Breast epithelium (tissue), 4 donors: ENCODE data around the gene GNAI3. TPM values are rescaled to one million over a fixed set of nuclear protein-coding genes. Genes with fewer than 3 reads are reported as not detected.

Experiments
- DNase-seq, 2 donors: peaks; one replicate each; pipeline ENCODE4 v3.0.0-alpha.2; 2019; ENCODE audit warnings: low spot score in 2 of 2
- H3K27ac ChIP-seq, 2 donors: fragments of 200-600 bp; sonication (generic) in 1 of 2; one replicate each; pipeline ENCODE4 v1.5.1; 2016 to 2019; ENCODE audit warnings: mild to moderate bottlenecking in 1 of 2
- H3K27me3 ChIP-seq, 2 donors: fragments of 200-600 bp; sonication (generic) in 1 of 2; one replicate each; pipeline versions ENCODE4 v1.5.1 to v1.6.0; 2017 to 2019; ENCODE audit warnings: control low read depth in 1 of 2, mild to moderate bottlenecking in 1 of 2
- H3K36me3 ChIP-seq: fragments of 200-600 bp; one replicate; pipeline ENCODE4 v1.5.1; 2019
- H3K4me1 ChIP-seq, 2 donors: fragments of 200-600 bp; sonication (generic); one replicate each; pipeline ENCODE4 v1.5.1; 2016 to 2019; ENCODE audit warnings: control low read depth in 1 of 2
- H3K4me3 ChIP-seq, 3 donors: fragments of 200-600 bp; sonication (generic); 1 replicate in 2 of 3; 2 replicates in 1 of 3; pipeline ENCODE4 v1.5.1; 2016 to 2019; ENCODE audit warnings: mild to moderate bottlenecking in 3 of 3, moderate library complexity in 2 of 3
- H3K9me3 ChIP-seq, 2 donors: fragments of 200-600 bp; sonication (generic) in 1 of 2; one replicate each; pipeline ENCODE4 v1.5.1; 2016 to 2019; ENCODE audit warnings: control low read depth in 1 of 2
- POLR2A ChIP-seq: fragments of 450-650 bp; IDR thresholded peaks from one replicate; pipeline ENCODE4 v1.6.1; 2016; ENCODE audit warnings: antibody characterized with exemption, mild to moderate bottlenecking, moderate library complexity
- POLR2AphosphoS5 ChIP-seq, 3 donors: sonication (generic); formaldehyde crosslinking; IDR thresholded peaks; one replicate each; pipeline ENCODE4 v1.6.1; 2017; ENCODE audit warnings: antibody characterized with exemption in 3 of 3
- intact Hi-C: fragments of 100-400 bp; cut with DNase I; formaldehyde crosslinking; loops from one replicate; pipeline ENCODE4 v1.15.1; 2023; ENCODE audit warnings: low total_unique reads
- total RNA-seq, 3 donors: library from RNA; depleted of rRNA; stranded (reverse); fragments of >200 nt; gene quantifications; one replicate each; pipeline ENCODE4 v1.1.0, GENCODE V29; 2016
- TF ChIP-seq, protein P1 (sequence below), 3 donors: fragments of 450-650 bp; IDR thresholded peaks; one replicate each; pipeline ENCODE4 v1.5.1; 2016 to 2017; ENCODE audit warnings: antibody characterized with exemption in 3 of 3, mild to moderate bottlenecking in 3 of 3, moderate library complexity in 3 of 3

The GNAI3 gene
- total RNA-seq, 3 donors from 2014 or later, result 5.9 to 6.9 (median 6.2) TPM

DNA sequence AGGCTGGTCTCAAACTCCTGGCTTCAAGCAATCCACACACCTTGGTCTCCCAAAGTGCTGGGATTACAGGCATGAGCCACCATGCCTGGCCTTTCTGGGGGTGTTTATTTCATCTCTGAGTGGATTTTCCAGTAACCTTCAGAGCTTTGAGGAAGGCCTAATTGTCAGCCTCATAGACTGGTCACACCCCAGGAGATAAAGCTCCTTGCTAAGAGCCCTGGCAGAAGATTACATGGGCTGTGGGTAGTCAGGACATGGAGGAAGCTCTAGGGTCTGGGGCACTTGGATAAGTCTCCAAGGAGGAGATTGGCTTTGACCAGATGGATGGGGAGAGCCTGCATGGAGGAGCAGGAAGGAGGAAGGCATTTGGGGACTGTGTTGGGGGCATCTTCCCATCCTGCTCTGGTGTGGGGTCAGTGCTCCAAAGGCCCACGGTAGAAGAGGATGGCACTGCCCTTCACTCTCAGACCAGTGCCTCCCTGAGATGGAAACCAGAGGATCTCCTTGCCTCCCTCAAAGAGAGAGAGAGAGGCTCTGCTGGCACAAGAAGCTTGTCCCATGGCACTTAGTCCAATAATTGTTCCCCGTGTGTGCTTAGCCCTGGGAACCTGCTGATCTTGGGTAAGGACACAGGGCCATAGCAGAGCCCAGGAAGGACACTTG is 92.8 kb downstream of the GNAI3 start:
- TF ChIP-seq, protein P1, sequence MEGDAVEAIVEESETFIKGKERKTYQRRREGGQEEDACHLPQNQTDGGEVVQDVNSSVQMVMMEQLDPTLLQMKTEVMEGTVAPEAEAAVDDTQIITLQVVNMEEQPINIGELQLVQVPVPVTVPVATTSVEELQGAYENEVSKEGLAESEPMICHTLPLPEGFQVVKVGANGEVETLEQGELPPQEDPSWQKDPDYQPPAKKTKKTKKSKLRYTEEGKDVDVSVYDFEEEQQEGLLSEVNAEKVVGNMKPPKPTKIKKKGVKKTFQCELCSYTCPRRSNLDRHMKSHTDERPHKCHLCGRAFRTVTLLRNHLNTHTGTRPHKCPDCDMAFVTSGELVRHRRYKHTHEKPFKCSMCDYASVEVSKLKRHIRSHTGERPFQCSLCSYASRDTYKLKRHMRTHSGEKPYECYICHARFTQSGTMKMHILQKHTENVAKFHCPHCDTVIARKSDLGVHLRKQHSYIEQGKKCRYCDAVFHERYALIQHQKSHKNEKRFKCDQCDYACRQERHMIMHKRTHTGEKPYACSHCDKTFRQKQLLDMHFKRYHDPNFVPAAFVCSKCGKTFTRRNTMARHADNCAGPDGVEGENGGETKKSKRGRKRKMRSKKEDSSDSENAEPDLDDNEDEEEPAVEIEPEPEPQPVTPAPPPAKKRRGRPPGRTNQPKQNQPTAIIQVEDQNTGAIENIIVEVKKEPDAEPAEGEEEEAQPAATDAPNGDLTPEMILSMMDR (IDR thresholded peaks at IDR 0.05), result no peak
- TF ChIP-seq POLR2AphosphoS5 (IDR thresholded peaks at IDR 0.05), result no peak
- no peak for TF ChIP-seq POLR2A
- no peaks in the 10 kb centered on the region for H3K27me3 ChIP-seq
- H3K4me3 ChIP-seq, result no peak overlapping the region
- intact Hi-C loops, result no loop called here
- no peaks in the 10 kb centered on the region for H3K9me3 ChIP-seq
- DNase-seq, result no peak
- no peaks in the 10 kb centered on the region for H3K4me1 ChIP-seq
- H3K27ac ChIP-seq, result no peak overlapping the region
- H3K36me3 ChIP-seq, result no peaks in the 10 kb centered on the region

DNA sequence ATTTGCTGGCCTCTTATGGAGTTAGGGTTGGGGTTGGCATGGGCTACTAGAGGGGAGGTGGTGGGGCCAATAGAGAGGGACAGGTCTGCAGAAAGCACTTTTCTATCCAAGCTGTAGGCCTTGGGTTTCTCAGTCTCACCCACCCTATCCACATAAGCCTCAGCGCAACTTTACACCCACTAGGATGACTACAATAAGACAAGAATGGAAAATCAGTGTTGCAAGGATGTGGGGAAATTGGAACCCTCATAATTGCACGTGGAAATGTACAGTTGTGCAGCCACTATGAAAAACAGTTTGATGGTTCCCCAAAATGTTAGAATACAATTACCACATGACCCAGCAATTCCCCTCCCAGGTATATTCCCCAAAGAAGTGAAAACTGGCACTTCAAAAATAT is 93.4 kb downstream of the GNAI3 start:
- DNase-seq, result no peak
- no peak overlapping the region for H3K27ac ChIP-seq
- H3K4me3 ChIP-seq, result no peak overlapping the region
- no peaks in the 10 kb centered on the region for H3K27me3 ChIP-seq
- no peaks in the 10 kb centered on the region for H3K9me3 ChIP-seq
- intact Hi-C loops, result no loop called here
- no peaks in the 10 kb centered on the region for H3K4me1 ChIP-seq
- no peak for TF ChIP-seq POLR2AphosphoS5 (IDR thresholded peaks at IDR 0.05)
- TF ChIP-seq, protein P1 (IDR thresholded peaks at IDR 0.05), result no peak
- no peak for TF ChIP-seq POLR2A
- H3K36me3 ChIP-seq, result no peaks in the 10 kb centered on the region

DNA sequence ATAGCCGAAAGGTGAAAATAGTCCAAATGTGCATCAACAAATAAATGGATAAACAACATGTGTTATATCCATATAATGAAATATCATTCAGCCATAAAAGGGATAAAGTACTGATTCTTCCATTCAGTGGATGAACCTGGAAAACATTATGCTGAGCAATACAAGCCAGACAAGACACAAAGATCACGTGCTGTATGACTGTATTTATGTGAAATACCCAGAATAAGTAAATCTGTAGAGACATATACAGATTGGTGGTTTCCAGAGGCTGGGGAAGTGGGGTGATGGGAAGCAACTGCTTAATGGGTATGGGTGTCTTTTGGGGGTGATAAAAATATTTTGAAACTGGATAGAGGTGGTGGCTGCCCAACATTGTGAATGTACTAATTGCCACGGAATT is 94.2 kb downstream of the GNAI3 start:
- H3K27ac ChIP-seq, result no peak overlapping the region
- H3K27me3 ChIP-seq, result no peaks in the 10 kb centered on the region
- DNase-seq, result no peak
- H3K36me3 ChIP-seq, result no peaks in the 10 kb centered on the region
- TF ChIP-seq POLR2AphosphoS5 (IDR thresholded peaks at IDR 0.05) (no peak), POLR2A (no peak)
- TF ChIP-seq, protein P1 (IDR thresholded peaks at IDR 0.05), result no peak
- no peak overlapping the region for H3K4me3 ChIP-seq
- intact Hi-C loops, result no loop called here
- H3K9me3 ChIP-seq, result no peaks in the 10 kb centered on the region
- H3K4me1 ChIP-seq, result no peaks in the 10 kb centered on the region

DNA sequence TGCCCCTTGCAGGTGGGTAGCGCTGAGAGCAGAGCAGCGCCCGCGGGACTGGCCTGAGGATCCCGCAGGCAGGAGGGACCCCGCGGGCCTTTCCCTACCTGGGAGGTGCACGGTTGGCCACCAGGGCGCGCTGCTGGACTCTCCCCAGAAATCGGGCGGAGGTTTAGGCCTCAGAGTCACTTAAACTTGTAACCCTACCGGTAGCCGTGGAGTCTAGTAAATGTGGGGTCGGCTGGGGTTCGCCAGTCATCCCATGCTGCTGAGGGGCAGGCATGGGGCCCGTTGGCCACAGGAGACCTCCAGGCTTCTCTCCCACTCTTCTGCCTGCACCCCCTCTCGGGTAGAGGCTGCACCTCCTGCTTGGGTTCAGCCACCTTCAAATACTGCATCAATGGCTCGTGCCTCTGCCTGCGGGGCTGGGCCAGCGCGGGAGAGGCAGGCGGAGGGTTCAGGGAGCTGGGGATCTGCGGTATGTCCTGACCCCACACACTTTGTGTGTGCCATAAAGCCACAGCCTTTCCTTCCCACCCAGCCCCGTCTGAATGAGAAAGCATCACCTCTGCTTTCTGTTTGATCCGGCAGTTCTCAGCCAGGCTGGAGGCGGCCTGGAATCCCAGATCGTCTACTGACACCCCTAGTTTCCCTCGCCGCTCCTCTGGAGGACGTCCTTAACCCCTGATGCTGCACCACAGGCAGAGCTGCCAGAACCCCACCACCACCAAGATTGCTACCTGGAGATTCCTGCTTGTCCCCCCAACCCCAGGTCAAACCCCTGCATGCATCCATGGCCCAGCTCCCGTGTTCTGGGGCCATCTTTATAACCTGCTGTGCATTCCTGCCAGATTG is 95.2 kb downstream of the GNAI3 start:
- Histone ChIP-seq H3K36me3 (no peaks in the 10 kb centered on the region), H3K27me3 (no peaks in the 10 kb centered on the region), H3K27ac (peak overlapping the region in 1 of 2 donors; percentile 23), H3K9me3 (no peaks in the 10 kb centered on the region), H3K4me1 (no peaks in the 10 kb centered on the region), H3K4me3 (peak overlapping the region in 1 of 3 donors; percentile 26)
- TF ChIP-seq, protein P1 (IDR thresholded peaks at IDR 0.05), result peak; percentile 59 to 81 (median 67)
- TF ChIP-seq POLR2A, result no peak
- no peak for TF ChIP-seq POLR2AphosphoS5 (IDR thresholded peaks at IDR 0.05)
- intact Hi-C loops, result no loop called here
- peak; percentile 43 to 85 for DNase-seq

DNA sequence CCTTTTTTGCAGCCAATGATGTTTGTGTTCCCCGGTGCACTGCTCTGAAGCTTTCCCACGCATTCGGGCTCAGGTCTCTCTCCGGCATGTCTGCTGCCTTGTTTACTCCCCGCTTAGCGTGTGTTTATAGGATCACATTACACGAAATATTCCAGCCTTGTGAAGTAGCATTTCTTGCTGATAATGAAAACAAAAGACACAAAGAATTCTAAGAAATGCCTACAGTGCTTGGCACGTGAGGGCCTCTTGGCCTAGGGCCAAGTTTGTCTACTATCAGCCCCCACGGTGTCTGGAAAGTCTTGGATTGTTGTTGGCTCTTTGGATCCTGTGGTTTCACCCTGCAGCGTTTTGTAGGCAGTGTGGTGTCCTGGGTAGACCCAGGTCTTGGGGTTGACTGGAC is 96.3 kb downstream of the GNAI3 start:
- TF ChIP-seq POLR2A (no peak), POLR2AphosphoS5 (IDR thresholded peaks at IDR 0.05) (no peak)
- TF ChIP-seq, protein P1 (IDR thresholded peaks at IDR 0.05), result no peak
- Histone ChIP-seq H3K27me3 (no peaks in the 10 kb centered on the region), H3K36me3 (no peaks in the 10 kb centered on the region), H3K4me3 (no peak overlapping the region), H3K4me1 (no peaks in the 10 kb centered on the region), H3K9me3 (no peaks in the 10 kb centered on the region), H3K27ac (no peak overlapping the region)
- intact Hi-C loops, result no loop called here
- no peak for DNase-seq
